Osteocyte (in vitro differentiated cells): ENCODE data around the gene TGFBI. TPM values are rescaled to one million over a fixed set of nuclear protein-coding genes. Genes with fewer than 3 reads are reported as not detected.

Source experiments
- DNase-seq: peaks from one replicate; pipeline ENCODE4 v3.0.0; 2021; ENCODE audit warnings: mixed read lengths; ENCODE audit not compliant: unreplicated experiment; ENCODE audit errors: extremely low spot score
- H3K27ac Mint-ChIP-seq: one replicate; pipeline ENCODE4 v1.8.0; 2021; ENCODE audit warnings: mild to moderate bottlenecking, mixed read lengths; ENCODE audit not compliant: unreplicated experiment
- H3K27me3 Mint-ChIP-seq: one replicate; pipeline ENCODE4 v1.8.0; 2021; ENCODE audit warnings: mixed read lengths; ENCODE audit not compliant: unreplicated experiment
- H3K36me3 Mint-ChIP-seq: one replicate; pipeline ENCODE4 v1.8.0; 2021; ENCODE audit warnings: mixed read lengths; ENCODE audit not compliant: unreplicated experiment
- H3K4me1 Mint-ChIP-seq: one replicate; pipeline ENCODE4 v1.8.0; 2021; ENCODE audit warnings: mixed read lengths; ENCODE audit not compliant: unreplicated experiment
- H3K4me3 Mint-ChIP-seq: one replicate; pipeline ENCODE4 v1.8.0; 2021; ENCODE audit warnings: mild to moderate bottlenecking, moderate library complexity, mixed read lengths; ENCODE audit not compliant: unreplicated experiment
- H3K9me3 Mint-ChIP-seq: one replicate; pipeline ENCODE4 v1.8.0; 2021; ENCODE audit warnings: mixed read lengths; ENCODE audit not compliant: unreplicated experiment
- CTCF ChIP-seq: fragments of 200-600 bp; sonication (generic); IDR thresholded peaks from 2 replicates; pipeline ENCODE4 v1.5.0; 2021; ENCODE audit warnings: antibody characterized with exemption, mild to moderate bottlenecking, moderate library complexity
- total RNA-seq: library from RNA; stranded (reverse); gene quantifications from 2 replicates; pipeline ENCODE4 v1.2.1, GENCODE V29; 2021

The TGFBI gene
- total RNA-seq, 1 donor from 2014 or later = 267 TPM

DNA sequence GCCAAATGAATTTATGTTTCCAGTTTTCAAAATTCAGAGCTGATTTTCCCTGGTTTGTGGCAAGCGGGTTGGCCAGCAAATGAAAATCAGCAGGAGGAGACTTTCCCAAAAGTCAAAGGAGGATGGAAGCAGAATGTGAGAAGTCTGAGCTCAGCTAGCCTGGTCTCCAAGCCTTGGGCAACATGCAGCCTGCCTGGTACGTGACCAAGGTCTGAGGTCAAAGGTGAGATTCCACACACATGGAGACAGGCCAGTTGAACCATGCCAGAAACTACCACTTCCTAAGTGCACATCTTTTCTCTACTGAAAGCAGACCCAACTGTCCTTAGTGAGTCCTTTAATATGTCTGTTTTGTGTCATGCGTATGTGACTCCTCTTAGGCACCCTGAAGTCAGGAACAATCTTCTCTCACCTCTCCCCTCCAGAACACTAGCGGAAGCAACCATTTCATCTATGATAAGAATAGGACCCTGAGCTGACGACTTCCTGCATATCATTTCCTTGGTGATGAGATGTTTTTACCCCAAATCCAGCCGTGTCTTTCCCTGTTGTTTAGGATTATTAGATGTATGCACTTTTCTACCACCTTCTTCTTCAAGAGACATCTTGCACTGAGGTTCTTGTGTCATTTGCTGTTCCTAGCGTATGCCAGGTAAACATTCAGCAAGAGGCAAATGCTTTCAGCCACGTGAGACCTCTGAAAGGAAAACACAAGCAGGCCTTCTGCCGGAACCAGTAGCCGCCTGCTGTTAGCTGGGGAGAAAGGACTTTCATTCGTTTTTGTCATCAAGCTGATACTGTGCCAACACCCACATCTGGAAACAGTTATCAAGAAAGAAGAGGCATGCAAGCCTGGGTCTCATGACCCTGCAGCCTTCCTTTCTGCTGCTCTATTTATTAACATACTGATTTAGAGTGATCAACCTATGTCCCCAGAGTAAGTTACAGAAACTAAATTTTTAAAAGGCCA, 9.7 kb upstream of the TGFBI start:
- peak; percentile 57 for TF ChIP-seq CTCF
- no peaks in the 10 kb centered on the region for H3K27me3 Mint-ChIP-seq
- H3K27ac Mint-ChIP-seq = peak overlapping the region; percentile 94
- peaks cover 2% of the 10 kb centered on the region for H3K36me3 Mint-ChIP-seq
- peak overlapping the region; percentile 38 for H3K4me3 Mint-ChIP-seq
- H3K4me1 Mint-ChIP-seq = peaks cover 92% of the 10 kb centered on the region
- peak; percentile 89 for DNase-seq
- H3K9me3 Mint-ChIP-seq = no peaks in the 10 kb centered on the region

DNA sequence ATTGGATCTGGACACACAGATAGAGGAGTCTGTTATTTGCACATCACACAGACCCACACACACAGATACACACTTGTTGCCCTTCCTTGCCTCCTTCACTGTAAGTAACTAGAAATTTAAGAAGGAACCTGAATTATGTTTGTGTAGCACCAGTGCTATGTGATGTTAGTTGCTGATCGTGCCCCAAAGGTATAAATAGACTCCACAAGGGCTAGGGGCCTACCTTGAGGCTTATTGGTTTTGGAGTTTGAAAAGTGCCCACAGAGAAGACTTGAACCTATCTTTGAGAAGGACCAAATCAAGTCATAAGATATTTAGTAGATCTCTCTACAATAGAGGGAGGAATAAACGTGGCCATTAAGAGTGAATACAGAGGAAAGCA, 8.8 kb upstream of the TGFBI start:
- no peak for TF ChIP-seq CTCF
- peaks cover 93% of the 10 kb centered on the region for H3K4me1 Mint-ChIP-seq
- H3K27ac Mint-ChIP-seq = peak overlapping the region; percentile 94
- H3K27me3 Mint-ChIP-seq = no peaks in the 10 kb centered on the region
- peaks cover 2% of the 10 kb centered on the region for H3K36me3 Mint-ChIP-seq
- H3K9me3 Mint-ChIP-seq = no peaks in the 10 kb centered on the region
- no peak for DNase-seq
- H3K4me3 Mint-ChIP-seq = peak overlapping the region; percentile 38

GRCh38 chr5:136020383-136021015, 8.3 kb upstream of the TGFBI start:
- Mint-ChIP-seq H3K4me3 (peak overlapping the region; percentile 38), H3K27me3 (no peaks in the 10 kb centered on the region), H3K36me3 (peaks cover 5% of the 10 kb centered on the region), H3K9me3 (no peaks in the 10 kb centered on the region), H3K4me1 (peaks cover 95% of the 10 kb centered on the region), H3K27ac (peak overlapping the region; percentile 94)
- no peak for TF ChIP-seq CTCF
- DNase-seq = no peak

GRCh38 chr5:136021016-136021405, 7.8 kb upstream of the TGFBI start:
- Mint-ChIP-seq H3K36me3 (peaks cover 5% of the 10 kb centered on the region), H3K9me3 (no peaks in the 10 kb centered on the region), H3K27ac (peak overlapping the region; percentile 94), H3K4me1 (peaks cover 97% of the 10 kb centered on the region), H3K4me3 (peak overlapping the region; percentile 2), H3K27me3 (no peaks in the 10 kb centered on the region)
- no peak for DNase-seq
- no peak for TF ChIP-seq CTCF

GRCh38 chr5:136022965-136023364, 5.8 kb upstream of the TGFBI start:
- Mint-ChIP-seq H3K4me1 (peaks cover 98% of the 10 kb centered on the region), H3K9me3 (no peaks in the 10 kb centered on the region), H3K27ac (peak overlapping the region; percentile 94), H3K36me3 (peaks cover 3% of the 10 kb centered on the region), H3K27me3 (no peaks in the 10 kb centered on the region), H3K4me3 (no peak overlapping the region)
- no peak for DNase-seq
- TF ChIP-seq CTCF = no peak
